ENCODE results near the gene TMEM17. TPM values are rescaled to one million over a fixed set of nuclear protein-coding genes. Genes with fewer than 3 reads are reported as not detected.

The TMEM17 gene
- total RNA-seq, 1 experiment from 2014 or later: 4.1 TPM

- Histone ChIP-seq H3K27ac (ENCODE audit: low read length) (no peak overlapping the region), H3K4me1 (ENCODE audit: control insufficient read depth, insufficient read depth, low read length) (peaks cover 5% of the 10 kb centered on the region), H3K9me3 (ENCODE audit: control insufficient read depth, insufficient read depth, low read depth, low read length) (no peaks in the 10 kb centered on the region), H3K27me3 (ENCODE audit: control insufficient read depth, insufficient read depth, low read length) (no peaks in the 10 kb centered on the region), H3K36me3 (ENCODE audit: control insufficient read depth, insufficient read depth, low read length) (no peaks in the 10 kb centered on the region), H3K4me3 (ENCODE audit: low read depth in 2 of 2, low read length in 2 of 2) (no peak overlapping the region)
- BruUV-seq (replicated peaks): no TSS peak
- DNase-seq (ENCODE audit: low read depth, low spot score) (no peak), ATAC-seq (no peak)
- TF ChIP-seq POLR2AphosphoS5 (IDR thresholded peaks at IDR 0.05; ENCODE audit: low read depth, low read length) (no peak), SIN3A (IDR thresholded peaks at IDR 0.05; ENCODE audit: borderline replicate concordance, insufficient read depth, low read depth, low read length) (no peak), TCF7L2 (IDR thresholded peaks at IDR 0.05; ENCODE audit: low read depth, low read length) (no peak), REST (IDR thresholded peaks at IDR 0.05; ENCODE audit: insufficient read depth in 1 of 2, low read depth in 2 of 2, low read length in 1 of 2) (no peak), CTCF (IDR thresholded peaks at IDR 0.05) (no peak)
- CTCF ChIA-PET: no interaction called here
- in situ Hi-C loops (cut with HindIII; ENCODE audit: low pct_unique_long_range_greater_than_20kb, low sequenced_read_pairs): no loop called here
- intact Hi-C loops (cut with micrococcal nuclease; ENCODE audit: unreplicated experiment): no loop called here
- POLR2A ChIA-PET: no interaction called here
Observed at GRCh38 chr2:62453955-62454354, 52.0 kb downstream of the TMEM17 start.

- Histone ChIP-seq H3K9me3 (ENCODE audit: control insufficient read depth, insufficient read depth, low read depth, low read length) (no peaks in the 10 kb centered on the region), H3K36me3 (ENCODE audit: control insufficient read depth, insufficient read depth, low read length) (no peaks in the 10 kb centered on the region), H3K27me3 (ENCODE audit: control insufficient read depth, insufficient read depth, low read length) (no peaks in the 10 kb centered on the region), H3K27ac (ENCODE audit: low read length) (no peak overlapping the region), H3K4me1 (ENCODE audit: control insufficient read depth, insufficient read depth, low read length) (peaks cover 5% of the 10 kb centered on the region), H3K4me3 (ENCODE audit: low read depth in 2 of 2, low read length in 2 of 2) (no peak overlapping the region)
- no TSS peak for BruUV-seq (replicated peaks)
- POLR2A ChIA-PET: no interaction called here
- intact Hi-C loops (cut with micrococcal nuclease; ENCODE audit: unreplicated experiment) (no loop called here), in situ Hi-C loops (cut with HindIII; ENCODE audit: low pct_unique_long_range_greater_than_20kb, low sequenced_read_pairs) (no loop called here)
- TF ChIP-seq REST (IDR thresholded peaks at IDR 0.05; ENCODE audit: insufficient read depth in 1 of 2, low read depth in 2 of 2, low read length in 1 of 2) (no peak), SIN3A (IDR thresholded peaks at IDR 0.05; ENCODE audit: borderline replicate concordance, insufficient read depth, low read depth, low read length) (no peak)
- DNase-seq (ENCODE audit: low read depth, low spot score): no peak
- CTCF ChIA-PET: no interaction called here
- ATAC-seq: no peak
Observed at GRCh38 chr2:62452701-62453454, 53.1 kb downstream of the TMEM17 start.

All from Panc1 (cell line).